ENCODE data around the gene PMIS2.
A peak's percentile ranks its signal among the peaks of the same experiment; 100 is the strongest.

Gene PMIS2

GRCh38 chr19:35585848-35586247 lies at the start of gene PMIS2:
Gene PMIS2 (plus strand): TSS chr19:35586173. CDS start chr19:35586260, 87 bp downstream.
- DNase-seq (ENCODE audit: low read depth, low spot score), result no peak

GRCh38 chr19:35539314-35539713 lies 46.7 kb upstream of the PMIS2 start:
- DNase-seq (ENCODE audit: low read depth, low spot score), result no peak

GRCh38 chr19:35539850-35540249 lies 46.1 kb upstream of the PMIS2 start:
- no peak for DNase-seq (ENCODE audit: low read depth, low spot score)

- no peak for DNase-seq (ENCODE audit: low read depth, low spot score)
Observed at GRCh38 chr19:35540356-35540927, 45.5 kb upstream of the PMIS2 start.

GRCh38 chr19:35542209-35542608 lies 43.8 kb upstream of the PMIS2 start:
- no peak for DNase-seq (ENCODE audit: low read depth, low spot score)

- DNase-seq (ENCODE audit: low read depth, low spot score), result no peak
Observed at GRCh38 chr19:35543280-35544109, 42.5 kb upstream of the PMIS2 start.

GRCh38 chr19:35544110-35544802 lies 41.7 kb upstream of the PMIS2 start:
- DNase-seq (ENCODE audit: low read depth, low spot score), result no peak

GRCh38 chr19:35545001-35545854 lies 40.7 kb upstream of the PMIS2 start, which contains the start of gene TMEM147:
Gene TMEM147 (plus strand): TSS chr19:35545626. CDS start chr19:35545740, 114 bp downstream.
- peak; percentile 63 for DNase-seq (ENCODE audit: low read depth, low spot score)

- peak; percentile 51 for DNase-seq (ENCODE audit: low read depth, low spot score)
Observed at GRCh38 chr19:35545855-35546381, 40.1 kb upstream of the PMIS2 start.

GRCh38 chr19:35546532-35546931 lies 39.4 kb upstream of the PMIS2 start:
- DNase-seq (ENCODE audit: low read depth, low spot score), result no peak

GRCh38 chr19:35549174-35549788 lies 36.7 kb upstream of the PMIS2 start:
- peak; percentile 12 for DNase-seq (ENCODE audit: low read depth, low spot score)

GRCh38 chr19:35549879-35550523 lies 36.0 kb upstream of the PMIS2 start:
- no peak for DNase-seq (ENCODE audit: low read depth, low spot score)

- DNase-seq (ENCODE audit: low read depth, low spot score), result no peak
Observed at GRCh38 chr19:35551091-35551810, 34.7 kb upstream of the PMIS2 start.

GRCh38 chr19:35552534-35553384 lies 33.2 kb upstream of the PMIS2 start:
- DNase-seq (ENCODE audit: low read depth, low spot score), result no peak

- no peak for DNase-seq (ENCODE audit: low read depth, low spot score)
Observed at GRCh38 chr19:35553385-35554000, 32.5 kb upstream of the PMIS2 start.

- DNase-seq (ENCODE audit: low read depth, low spot score), result no peak
Observed at GRCh38 chr19:35554076-35554475, 31.9 kb upstream of the PMIS2 start.

GRCh38 chr19:35555301-35556005 lies 30.5 kb upstream of the PMIS2 start:
- no peak for DNase-seq (ENCODE audit: low read depth, low spot score)

All from activated naive CD8-positive, alpha-beta T cell treated with anti-CD3 and anti-CD28 coated beads, Interleukin-2, amount 50 U/mL, for 16 hours (primary cell).